SU-DHL-6 (cell line): ENCODE data around the gene TMEM208.

Source experiments
- CTCF ChIP-seq: fragments of 200-600 bp; sonication (generic); IDR thresholded peaks from one replicate; pipeline ENCODE4 v1.5.1; 2017; ENCODE audit warnings: antibody characterized with exemption, mild to moderate bottlenecking, low read length, moderate library complexity; ENCODE audit not compliant: insufficient read depth, poor library complexity, severe bottlenecking
- EZH2phosphoT487 ChIP-seq: fragments of 200-600 bp; sonication (generic), shearing (Covaris generic); conservative IDR thresholded peaks from 2 replicates; pipeline ENCODE4 v1.6.1; 2018; ENCODE audit warnings: mild to moderate bottlenecking, antibody characterized with exemption, low read length, moderate library complexity, mixed read lengths

- TF ChIP-seq CTCF = no peak
- no peak for TF ChIP-seq EZH2phosphoT487
These were observed 35.4 kb upstream of the TMEM208 start for GRCh38 chr16:67191411-67191994.
